Small intestine (tissue), 7 donors: ENCODE data around the gene SERAC1. TPM values are rescaled to one million over a fixed set of nuclear protein-coding genes. Genes with fewer than 3 reads are reported as not detected.

Experiments
- DNase-seq, 2 donors: peaks; one replicate each; pipeline versions ENCODE4 v3.0.0 to v3.0.0-alpha.2; 2013
- FAIRE-seq: peaks from 2 replicates; lab custom pipeline; 2012; peaks lifted over from hg19 to GRCh38; lab: Jason Lieb, UNC
- H3K27ac ChIP-seq, 3 donors: one replicate each; pipeline ENCODE4 v1.5.1; 2013; ENCODE audit warnings: low read length in 2 of 3, mild to moderate bottlenecking in 2 of 3, control low read depth in 1 of 3, inconsistent platforms in 1 of 3, low read depth in 1 of 3, moderate library complexity in 1 of 3
- H3K27me3 ChIP-seq, 3 donors: one replicate each; pipeline ENCODE4 v1.6.1; 2013; ENCODE audit warnings: low read length in 3 of 3, inconsistent platforms in 1 of 3; ENCODE audit not compliant: control insufficient read depth in 3 of 3, insufficient read depth in 3 of 3
- H3K36me3 ChIP-seq, 3 donors: one replicate each; pipeline ENCODE4 v1.6.1; 2013; ENCODE audit warnings: low read length in 3 of 3, inconsistent platforms in 1 of 3, low read depth in 1 of 3, mild to moderate bottlenecking in 1 of 3, moderate library complexity in 1 of 3; ENCODE audit not compliant: control insufficient read depth in 3 of 3, insufficient read depth in 2 of 3
- H3K4me1 ChIP-seq, 3 donors: one replicate each; pipeline ENCODE4 v1.6.1; 2013; ENCODE audit warnings: low read length in 2 of 3, inconsistent platforms in 1 of 3, low read depth in 1 of 3, mild to moderate bottlenecking in 1 of 3, moderate library complexity in 1 of 3; ENCODE audit not compliant: control insufficient read depth in 3 of 3, insufficient read depth in 2 of 3
- H3K4me3 ChIP-seq, 3 donors: one replicate each; pipeline ENCODE4 v1.5.1; 2013; ENCODE audit warnings: low read length in 3 of 3, control low read depth in 1 of 3, inconsistent platforms in 1 of 3, low read depth in 1 of 3, mild to moderate bottlenecking in 1 of 3, moderate library complexity in 1 of 3
- H3K9me3 ChIP-seq, 2 donors: one replicate each; pipeline ENCODE4 v1.6.1; 2013; ENCODE audit warnings: low read depth in 1 of 2, low read length in 1 of 2; ENCODE audit not compliant: control insufficient read depth in 2 of 2, insufficient read depth in 1 of 2
- WGBS, 3 donors: extraction: QIAGEN DNeasy Blood & Tissue Kit; methylation state at CpG; one replicate each; pipeline ENCODE4 v1.1.7; 2013; 5-methylcytosine and 5-hydroxymethylcytosine counted together
- polyA plus RNA-seq, 4 donors: library from polyadenylated mRNA; stranded (reverse) in 3 of 4; unstranded in 1 of 4; fragments of 200-250 nt in 3 of 4; fragments of 120-200 nt in 1 of 4; gene quantifications; one replicate each; pipeline versions ENCODE4 v1.2.1 to v1.2.3, GENCODE V29; 2013
- donor health status: healthy with polysubstance abuse.
- donor health status: control.
- donor health status: control.
- donor health status: Bipolar disorder and iron deficiency.
- donor health status: healthy.

The SERAC1 gene
- polyA plus RNA-seq, 4 donors = 3.7 to 6.5 (median 4.9) TPM

DNA sequence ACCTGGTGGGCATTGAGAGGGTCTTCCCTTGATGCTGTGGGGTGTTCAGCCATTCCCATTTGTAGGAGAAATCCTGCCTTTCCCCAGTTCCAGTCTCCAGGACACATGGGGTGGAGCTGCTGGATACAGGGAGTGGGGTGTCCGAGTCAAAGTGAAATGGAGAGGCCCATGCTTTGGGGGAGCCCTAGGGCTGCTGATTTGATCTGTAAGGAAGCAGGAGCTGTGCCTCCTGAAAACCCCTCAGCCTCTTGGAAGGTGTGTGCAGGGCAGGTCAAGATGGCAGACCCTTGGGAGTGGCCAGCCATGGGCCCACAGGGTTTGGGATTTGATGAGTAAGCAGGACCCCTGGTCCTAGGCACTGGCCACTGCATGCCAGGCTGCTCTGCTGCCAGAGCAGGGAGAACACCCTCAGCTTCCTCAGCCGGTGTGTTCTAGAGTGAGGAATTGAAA, 82.0 kb downstream of the SERAC1 start:
- H3K27me3 ChIP-seq = no peaks in the 10 kb centered on the region
- H3K4me1 ChIP-seq = no peaks in the 10 kb centered on the region
- H3K9me3 ChIP-seq = no peaks in the 10 kb centered on the region
- DNase-seq (no peak), FAIRE-seq (no peak)
- 79 to 97% (median 81%) methylated on average over 2 of the region's 2 CpGs for WGBS, 3 donors
- no peak overlapping the region for H3K4me3 ChIP-seq
- H3K36me3 ChIP-seq = peaks cover 15 to 79% (median 15%) of the 10 kb centered on the region in 3 donors
- no peak overlapping the region for H3K27ac ChIP-seq

DNA sequence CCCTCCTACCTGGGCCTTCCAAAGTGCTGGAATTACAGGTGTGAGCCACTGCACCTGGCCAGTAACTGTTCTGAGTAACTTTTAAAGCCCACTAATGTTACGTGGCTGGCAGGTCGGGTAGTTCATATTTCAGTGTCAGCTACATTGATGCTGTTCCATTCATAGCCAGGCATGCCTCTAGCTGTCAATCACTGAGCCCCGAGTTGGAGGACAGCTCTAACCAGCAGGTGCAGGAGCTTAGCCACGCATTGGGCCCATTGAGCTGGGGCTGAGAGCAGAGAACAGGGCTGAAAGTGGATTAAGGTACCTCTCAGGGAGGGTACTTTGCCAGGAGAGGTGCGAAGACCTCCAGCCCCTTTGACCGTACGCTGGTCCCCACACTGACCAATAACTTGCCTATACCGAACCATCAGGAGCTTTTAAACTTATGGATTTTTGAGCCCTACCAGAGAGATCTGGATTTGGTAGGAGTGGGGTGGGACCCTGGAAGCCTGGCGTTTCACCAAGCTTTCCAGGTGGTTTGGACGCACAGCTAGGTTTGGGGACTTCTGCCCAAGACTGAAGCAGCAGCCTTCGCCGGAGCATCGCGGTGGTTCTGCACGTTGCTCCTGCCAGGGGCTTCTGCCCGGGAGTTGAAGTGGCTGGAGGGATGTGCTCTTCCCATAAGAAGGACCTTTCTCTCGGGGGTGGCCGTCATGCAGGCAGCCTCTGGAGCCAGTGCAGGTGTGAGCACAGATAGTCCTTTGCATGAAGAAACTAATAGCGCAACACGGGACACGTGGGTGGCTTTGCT, 82.6 kb downstream of the SERAC1 start:
- Histone ChIP-seq H3K36me3 (peaks cover 15 to 79% (median 18%) of the 10 kb centered on the region in 3 donors), H3K4me3 (no peak overlapping the region), H3K9me3 (no peaks in the 10 kb centered on the region), H3K27me3 (no peaks in the 10 kb centered on the region), H3K27ac (no peak overlapping the region), H3K4me1 (no peaks in the 10 kb centered on the region)
- DNase-seq (no peak), FAIRE-seq (no peak)
- WGBS, 3 donors = 85 to 93% (median 91%) methylated on average over 20 to 21 of the region's 21 CpGs

DNA sequence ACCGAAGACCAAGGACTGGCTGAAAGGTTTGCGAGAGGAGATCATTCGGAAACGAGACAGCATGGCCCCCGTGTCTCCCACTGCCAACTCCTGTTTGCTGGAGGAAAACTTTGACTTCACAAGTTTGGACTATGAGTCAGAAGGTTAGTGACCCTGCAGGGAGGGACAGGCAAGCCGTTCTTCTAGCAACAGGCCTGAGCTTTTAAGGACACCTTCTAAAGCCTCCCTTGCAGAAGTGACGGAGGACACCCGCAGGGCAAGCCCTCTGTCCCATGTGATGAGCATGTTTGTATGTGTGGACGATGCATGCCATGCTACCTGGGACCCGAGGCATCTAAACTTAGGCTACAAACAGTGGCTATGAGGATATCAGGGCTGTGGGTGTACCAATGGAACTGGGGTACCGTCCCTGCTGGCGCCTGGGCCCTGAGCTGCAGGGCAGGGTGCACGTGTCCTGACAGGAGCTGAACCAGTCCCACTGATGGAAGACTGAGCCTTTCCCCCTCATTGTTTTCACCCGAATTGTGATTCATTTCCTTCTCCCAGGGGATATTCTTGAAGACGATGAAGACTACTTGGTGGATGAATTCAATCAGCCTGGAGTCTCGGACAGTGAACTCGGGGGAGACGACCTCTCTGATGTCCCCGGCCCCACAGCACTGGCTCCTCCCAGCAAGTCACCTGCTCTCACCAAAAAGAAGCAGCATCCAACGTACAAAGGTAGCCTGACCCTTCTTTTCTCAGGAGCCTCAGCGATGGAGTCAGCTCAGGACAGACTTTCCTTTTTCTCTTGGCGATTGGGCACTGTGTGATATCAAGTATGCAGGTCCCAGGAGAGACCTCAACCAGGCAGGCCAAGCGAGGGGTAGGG, 84.4 kb downstream of the SERAC1 start:
- peaks cover 16 to 80% (median 17%) of the 10 kb centered on the region in 3 donors for H3K36me3 ChIP-seq
- no peaks in the 10 kb centered on the region for H3K4me1 ChIP-seq
- H3K27ac ChIP-seq = no peak overlapping the region
- H3K27me3 ChIP-seq = no peaks in the 10 kb centered on the region
- WGBS, 3 donors = 89 to 91% (median 90%) methylated on average over 23 of the region's 23 CpGs
- DNase-seq = no peak
- FAIRE-seq = no peak
- H3K4me3 ChIP-seq = no peak overlapping the region
- H3K9me3 ChIP-seq = no peaks in the 10 kb centered on the region

DNA sequence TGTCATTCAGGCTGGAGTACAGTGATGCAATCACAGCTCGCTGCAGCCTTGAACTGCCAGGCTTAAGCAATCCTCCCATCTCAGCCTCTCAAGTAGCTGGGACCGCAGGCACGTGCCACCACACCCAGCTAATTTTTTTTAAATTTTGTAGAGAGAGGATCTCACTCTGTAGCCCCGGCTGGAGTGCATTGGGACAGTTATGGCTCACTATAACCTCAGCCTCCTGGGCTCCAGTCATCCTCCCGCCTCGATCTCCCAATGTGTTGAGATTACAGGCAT, 86.5 kb downstream of the SERAC1 start:
- Histone ChIP-seq H3K4me3 (no peak overlapping the region), H3K4me1 (no peaks in the 10 kb centered on the region), H3K27me3 (no peaks in the 10 kb centered on the region), H3K27ac (no peak overlapping the region), H3K36me3 (peaks cover 12 to 78% (median 17%) of the 10 kb centered on the region in 3 donors), H3K9me3 (no peaks in the 10 kb centered on the region)
- WGBS, 3 donors = 92 to 96% (median 95%) methylated on average over 6 of the region's 6 CpGs
- DNase-seq (no peak), FAIRE-seq (no peak)

DNA sequence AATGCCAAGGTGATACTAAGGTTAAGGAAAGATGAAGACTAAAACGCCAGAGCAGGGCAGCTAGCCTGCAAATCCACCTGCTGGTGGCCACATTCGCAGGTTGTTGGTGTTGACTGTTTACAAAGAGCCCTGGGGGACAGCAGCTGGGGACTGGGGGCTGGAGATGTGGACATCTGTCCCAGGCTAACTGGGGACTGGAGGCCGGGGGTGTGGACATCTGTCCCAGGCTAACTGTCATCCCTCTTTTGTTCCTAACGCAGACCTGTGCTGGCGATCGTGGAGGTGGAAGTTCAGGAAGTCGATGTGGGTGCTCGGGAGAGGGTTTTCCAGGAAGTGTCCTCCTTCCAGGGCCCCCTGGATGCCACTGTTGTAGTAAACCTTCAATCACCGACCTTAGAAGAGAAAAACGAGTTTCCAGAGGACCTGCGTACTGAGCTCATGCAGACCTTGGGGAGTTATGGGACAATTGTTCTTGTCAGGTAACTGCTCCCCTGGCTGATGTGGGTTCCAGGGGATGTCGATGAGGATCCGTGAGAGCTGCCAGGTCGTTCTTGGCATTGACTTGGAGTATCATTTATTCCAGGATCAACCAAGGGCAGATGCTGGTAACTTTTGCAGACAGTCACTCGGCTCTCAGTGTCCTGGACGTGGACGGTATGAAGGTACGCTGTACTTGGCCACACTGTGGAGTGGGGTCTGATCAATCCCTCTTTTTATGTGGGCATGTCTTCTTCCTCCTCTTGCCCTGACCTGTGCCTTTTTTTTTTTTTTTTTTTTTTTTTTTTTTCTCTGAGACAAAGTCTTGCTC, 87.0 kb downstream of the SERAC1 start:
- Histone ChIP-seq H3K9me3 (no peaks in the 10 kb centered on the region), H3K36me3 (peaks cover 10 to 78% (median 19%) of the 10 kb centered on the region in 3 donors), H3K27ac (no peak overlapping the region), H3K27me3 (no peaks in the 10 kb centered on the region), H3K4me1 (no peaks in the 10 kb centered on the region), H3K4me3 (no peak overlapping the region)
- 87 to 93% (median 91%) methylated on average over 18 of the region's 18 CpGs for WGBS, 3 donors
- DNase-seq (no peak), FAIRE-seq (no peak)

DNA sequence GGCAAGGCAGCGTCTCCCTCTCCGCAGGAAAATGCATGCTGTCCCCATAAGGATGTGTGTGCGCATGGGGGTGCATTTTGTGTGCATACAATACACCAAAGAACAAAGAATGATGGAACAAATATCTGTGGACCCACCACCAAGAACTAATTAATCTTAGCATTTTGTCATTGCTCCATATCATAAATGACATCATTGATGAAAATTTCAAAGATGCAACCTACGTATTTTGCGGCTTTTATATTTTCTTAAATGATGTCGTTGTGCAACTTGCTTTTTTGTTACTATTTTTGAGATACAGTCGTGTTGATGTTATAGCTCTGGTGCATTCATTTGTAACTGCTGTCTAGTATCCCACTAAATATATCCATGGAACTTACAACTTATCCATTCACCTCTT, 89.7 kb downstream of the SERAC1 start:
- Histone ChIP-seq H3K27ac (no peak overlapping the region), H3K9me3 (no peaks in the 10 kb centered on the region), H3K4me3 (no peak overlapping the region), H3K4me1 (no peaks in the 10 kb centered on the region), H3K36me3 (peaks cover 6 to 71% (median 7%) of the 10 kb centered on the region in 3 donors), H3K27me3 (no peaks in the 10 kb centered on the region)
- no peak for DNase-seq
- FAIRE-seq = no peak
- 79 to 97% (median 90%) methylated on average over 7 of the region's 7 CpGs for WGBS, 3 donors

DNA sequence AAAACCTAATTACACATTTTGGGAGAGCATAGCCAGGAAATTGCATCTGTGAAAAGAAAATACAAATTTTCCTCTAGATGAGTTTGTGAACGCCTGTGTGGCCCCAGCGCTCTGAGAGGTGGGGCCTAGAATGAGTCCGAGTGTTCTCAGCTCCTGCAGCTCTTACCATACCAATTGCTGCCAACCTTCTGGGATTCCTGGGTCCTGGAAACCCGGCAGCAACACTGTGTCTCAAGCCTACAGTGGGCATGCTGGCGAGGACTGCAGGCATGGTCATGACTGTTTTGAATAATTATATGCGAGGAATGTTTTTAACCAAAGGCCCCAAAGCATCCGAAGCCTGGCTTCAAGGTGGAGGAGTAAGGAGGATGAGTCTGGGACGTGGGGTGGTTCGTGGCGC, 90.4 kb downstream of the SERAC1 start:
- peaks cover 6 to 67% (median 7%) of the 10 kb centered on the region in 3 donors for H3K36me3 ChIP-seq
- 94 to 95% (median 95%) methylated on average over 10 of the region's 10 CpGs for WGBS, 3 donors
- H3K9me3 ChIP-seq = no peaks in the 10 kb centered on the region
- DNase-seq (no peak), FAIRE-seq (no peak)
- no peak overlapping the region for H3K4me3 ChIP-seq
- no peaks in the 10 kb centered on the region for H3K27me3 ChIP-seq
- H3K4me1 ChIP-seq = no peaks in the 10 kb centered on the region
- H3K27ac ChIP-seq = no peak overlapping the region

DNA sequence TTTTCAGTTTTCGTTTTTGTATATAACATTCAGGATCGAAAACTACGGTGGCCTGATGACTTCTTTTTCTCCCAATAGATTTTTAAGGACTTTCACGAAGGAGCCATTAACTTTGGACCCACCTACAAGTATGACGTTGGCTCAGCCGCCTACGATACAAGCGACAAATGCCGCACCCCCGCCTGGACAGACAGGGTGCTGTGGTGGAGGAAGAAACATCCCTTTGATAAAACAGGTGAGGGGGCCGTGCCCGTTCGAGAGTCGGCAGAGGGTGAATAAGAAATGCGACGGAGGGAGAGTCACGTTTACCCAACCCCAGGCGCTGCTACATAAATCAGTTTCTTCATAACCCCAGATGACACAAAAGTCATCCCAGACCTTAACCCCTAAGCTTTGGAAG, 91.5 kb downstream of the SERAC1 start:
- H3K4me1 ChIP-seq = no peaks in the 10 kb centered on the region
- no peaks in the 10 kb centered on the region for H3K27me3 ChIP-seq
- H3K27ac ChIP-seq = no peak overlapping the region
- FAIRE-seq = no peak
- 94 to 95% (median 95%) methylated on average over 18 of the region's 18 CpGs for WGBS, 3 donors
- no peaks in the 10 kb centered on the region for H3K9me3 ChIP-seq
- DNase-seq = no peak
- H3K36me3 ChIP-seq = peaks cover 5 to 73% (median 6%) of the 10 kb centered on the region in 3 donors
- no peak overlapping the region for H3K4me3 ChIP-seq
